Spinal cord (tissue), 10 donors: ENCODE measurements around the gene COPG1. TPM values are rescaled to one million over a fixed set of nuclear protein-coding genes. Genes with fewer than 3 reads are reported as not detected.
"Not testable (repeated sequence)": the region's sequence is repeated elsewhere in the genome, so short reads cannot be mapped to it uniquely, and the experiment has no call there.

ENCODE experiments used
- DNase-seq, 6 donors: peaks; one replicate each; pipeline versions ENCODE4 v3.0.0 to v3.0.0-alpha.2; 2013 to 2015; ENCODE audit warnings: low spot score in 6 of 6, low read depth in 4 of 6
- H3K27ac ChIP-seq: one replicate; pipeline ENCODE4 v1.5.1; 2013; ENCODE audit warnings: low read depth, low read length, control low read depth
- H3K27me3 ChIP-seq: one replicate; pipeline ENCODE4 v1.6.1; 2013; ENCODE audit warnings: low read length; ENCODE audit not compliant: control insufficient read depth, insufficient read depth
- H3K36me3 ChIP-seq: one replicate; pipeline ENCODE4 v1.6.1; 2013; ENCODE audit warnings: low read length; ENCODE audit not compliant: control insufficient read depth, insufficient read depth
- H3K4me1 ChIP-seq: one replicate; pipeline ENCODE4 v1.6.1; 2013; ENCODE audit warnings: low read length; ENCODE audit not compliant: control insufficient read depth, insufficient read depth
- H3K4me3 ChIP-seq: one replicate; pipeline ENCODE4 v1.5.1; 2013; ENCODE audit warnings: low read depth, low read length, control low read depth
- H3K9me3 ChIP-seq: one replicate; pipeline ENCODE4 v1.6.1; 2013; ENCODE audit warnings: low read length; ENCODE audit not compliant: control insufficient read depth, insufficient read depth
- WGBS: methylation state at CpG from one replicate; pipeline ENCODE4 v1.1.5; 2013; ENCODE audit warnings: missing lambda C conversion rate; ENCODE audit not compliant: insufficient coverage; 5-methylcytosine and 5-hydroxymethylcytosine counted together
- polyA plus RNA-seq, 2 donors: library from polyadenylated mRNA; unstranded; fragments of 120-200 nt; gene quantifications; one replicate each; pipeline ENCODE4 v1.2.1, GENCODE V29; 2013; ENCODE audit not compliant: insufficient read length in 2 of 2
- total RNA-seq, 2 donors: library from RNA; depleted of rRNA in 1 of 2; stranded (reverse); fragments of 120-200 nt in 1 of 2; fragments of >200 nt in 1 of 2; gene quantifications; one replicate each; pipeline versions ENCODE4 v1.2.3 to v1.2.4, GENCODE V29; 2013 to 2014
- donor health status: healthy.

COPG1 gene
- total and polyA plus RNA-seq, 4 donors, result 117 to 156 (median 130) TPM

- H3K27me3 ChIP-seq, result no peaks in the 10 kb centered on the region
- H3K4me1 ChIP-seq, result no peaks in the 10 kb centered on the region
- no peak overlapping the region for H3K27ac ChIP-seq
- WGBS, result 99% methylated on average over 7 of the region's 7 CpGs
- DNase-seq, result no peak
- peaks cover 93% of the 10 kb centered on the region for H3K36me3 ChIP-seq
- no peaks in the 10 kb centered on the region for H3K9me3 ChIP-seq
- H3K4me3 ChIP-seq, result no peak overlapping the region
Measured at GRCh38 chr3:129259612-129260477, 10.4 kb downstream of the COPG1 start.

- DNase-seq, result no peak
Measured at GRCh38 chr3:129260606-129261005, 11.2 kb downstream of the COPG1 start.

GRCh38 chr3:129261894-129262293 lies 12.5 kb downstream of the COPG1 start:
- no peaks in the 10 kb centered on the region for H3K27me3 ChIP-seq

More at GRCh38 chr3:129260606-129261005, 11.2 kb downstream of the COPG1 start:
- Histone ChIP-seq H3K9me3 (no peaks in the 10 kb centered on the region), H3K27ac (no peak overlapping the region), H3K27me3 (no peaks in the 10 kb centered on the region), H3K36me3 (peaks cover 93% of the 10 kb centered on the region), H3K4me3 (no peak overlapping the region), H3K4me1 (no peaks in the 10 kb centered on the region)
- 97% methylated on average over 11 of the region's 11 CpGs for WGBS

GRCh38 chr3:129263161-129263910 lies 13.9 kb downstream of the COPG1 start:
- WGBS, result 93% methylated on average over 6 of the region's 6 CpGs
- DNase-seq, result no peak
- Histone ChIP-seq H3K27ac (no peak overlapping the region), H3K36me3 (peaks cover 91% of the 10 kb centered on the region), H3K4me1 (no peaks in the 10 kb centered on the region), H3K9me3 (no peaks in the 10 kb centered on the region), H3K4me3 (no peak overlapping the region), H3K27me3 (no peaks in the 10 kb centered on the region)

More at GRCh38 chr3:129261894-129262293, 12.5 kb downstream of the COPG1 start:
- 100% methylated on average over 1 of the region's 3 CpGs for WGBS
- Histone ChIP-seq H3K9me3 (no peaks in the 10 kb centered on the region), H3K36me3 (peaks cover 93% of the 10 kb centered on the region), H3K4me3 (no peak overlapping the region), H3K27ac (no peak overlapping the region), H3K4me1 (no peaks in the 10 kb centered on the region)
- no peak for DNase-seq

GRCh38 chr3:129264994-129265393 lies 15.6 kb downstream of the COPG1 start:
- not testable (repeated sequence) for H3K4me3 ChIP-seq, H3K4me1 ChIP-seq, H3K27me3 ChIP-seq, H3K9me3 ChIP-seq, H3K27ac ChIP-seq, DNase-seq
- WGBS, result 80% methylated on average over 1 of the region's 6 CpGs
- H3K36me3 ChIP-seq, result peaks cover 84% of the 10 kb centered on the region

GRCh38 chr3:129266651-129267050 lies 17.2 kb downstream of the COPG1 start:
- Histone ChIP-seq H3K4me3 (no peak overlapping the region), H3K27ac (no peak overlapping the region), H3K4me1 (no peaks in the 10 kb centered on the region), H3K36me3 (peaks cover 72% of the 10 kb centered on the region), H3K27me3 (no peaks in the 10 kb centered on the region), H3K9me3 (no peaks in the 10 kb centered on the region)
- WGBS, result 100% methylated on average over 3 of the region's 4 CpGs
- no peak for DNase-seq

GRCh38 chr3:129268396-129268795 lies 19.0 kb downstream of the COPG1 start:
- H3K9me3 ChIP-seq, result no peaks in the 10 kb centered on the region
- no peaks in the 10 kb centered on the region for H3K4me1 ChIP-seq
- peaks cover 75% of the 10 kb centered on the region for H3K36me3 ChIP-seq
- H3K27ac ChIP-seq, result no peak overlapping the region
- no peak for DNase-seq
- H3K4me3 ChIP-seq, result no peak overlapping the region
- WGBS, result 90% methylated on average over 2 of the region's 4 CpGs
- H3K27me3 ChIP-seq, result no peaks in the 10 kb centered on the region

- peaks cover 61% of the 10 kb centered on the region for H3K36me3 ChIP-seq
- no peak overlapping the region for H3K27ac ChIP-seq
- WGBS, result 98% methylated on average over 9 of the region's 11 CpGs
- no peak overlapping the region for H3K4me3 ChIP-seq
- H3K9me3 ChIP-seq, result no peaks in the 10 kb centered on the region
- no peak for DNase-seq
- H3K27me3 ChIP-seq, result no peaks in the 10 kb centered on the region
- H3K4me1 ChIP-seq, result no peaks in the 10 kb centered on the region
Measured at GRCh38 chr3:129271674-129272073, 22.3 kb downstream of the COPG1 start.

GRCh38 chr3:129276385-129276784 lies 27.0 kb downstream of the COPG1 start:
- 100% methylated on average over 1 of the region's 2 CpGs for WGBS
- H3K36me3 ChIP-seq, result peaks cover 45% of the 10 kb centered on the region

More at GRCh38 chr3:129276385-129276784, 27.0 kb downstream of the COPG1 start:
- Histone ChIP-seq H3K4me3 (no peak overlapping the region), H3K27ac (no peak overlapping the region), H3K9me3 (no peaks in the 10 kb centered on the region), H3K4me1 (peaks cover 17% of the 10 kb centered on the region), H3K27me3 (no peaks in the 10 kb centered on the region)
- no peak for DNase-seq
